ENCODE data around the gene PLEKHJ1. TPM values are rescaled to one million over a fixed set of nuclear protein-coding genes. Genes with fewer than 3 reads are reported as not detected.
"Not testable (repeated sequence)": the region's sequence is repeated elsewhere in the genome, so short reads cannot be mapped to it uniquely, and the experiment has no call there.

Gene PLEKHJ1
- 40.8 TPM for total RNA-seq

- DNase-seq (ENCODE audit: low spot score in 2 of 2) (peak; percentile 98 to 99), FAIRE-seq (no peak)
Measured at GRCh38 chr19:2236314-2237050, at the start of gene PLEKHJ1, which contains the start of gene SF3A2. PLEKHJ1 (minus strand) TSS chr19:2236329; CDS start chr19:2236248, 81 bp downstream. SF3A2 (plus strand) TSS chr19:2236824; CDS start chr19:2243419, 6,595 bp downstream.

- no peak for FAIRE-seq
- DNase-seq (ENCODE audit: low spot score in 2 of 2), result no peak
Measured at GRCh38 chr19:2283835-2284507, 47.8 kb upstream of the PLEKHJ1 start.

- DNase-seq (ENCODE audit: low spot score in 2 of 2) (no peak), FAIRE-seq (no peak)
Measured at GRCh38 chr19:2282862-2283237, 46.7 kb upstream of the PLEKHJ1 start.

GRCh38 chr19:2282062-2282861 lies 46.1 kb upstream of the PLEKHJ1 start, which contains the start of gene PEAK3:
PEAK3 (minus strand) TSS chr19:2282175; CDS start chr19:2280931, 1,244 bp downstream.
- DNase-seq (ENCODE audit: low spot score in 2 of 2), result peak; percentile 56 to 66
- no peak for FAIRE-seq

GRCh38 chr19:2281265-2282061 lies 45.3 kb upstream of the PLEKHJ1 start:
- not testable (repeated sequence) for DNase-seq (ENCODE audit: low spot score in 2 of 2); FAIRE-seq

GRCh38 chr19:2280633-2281264 lies 44.6 kb upstream of the PLEKHJ1 start:
- DNase-seq (ENCODE audit: low spot score in 2 of 2) (no peak), FAIRE-seq (no peak)

- FAIRE-seq, result no peak
Measured at GRCh38 chr19:2278459-2279158, 42.5 kb upstream of the PLEKHJ1 start.

GRCh38 chr19:2277138-2277537 lies 41.0 kb upstream of the PLEKHJ1 start:
- DNase-seq (ENCODE audit: low spot score in 2 of 2), result no peak
- no peak for FAIRE-seq

More at GRCh38 chr19:2278459-2279158, 42.5 kb upstream of the PLEKHJ1 start:
- DNase-seq (ENCODE audit: low spot score in 2 of 2), result no peak

GRCh38 chr19:2276429-2276986 lies 40.4 kb upstream of the PLEKHJ1 start:
- FAIRE-seq, result no peak
- DNase-seq (ENCODE audit: low spot score in 2 of 2), result no peak

- no peak for DNase-seq (ENCODE audit: low spot score in 2 of 2)
- no peak for FAIRE-seq
Measured at GRCh38 chr19:2275588-2276428, 39.7 kb upstream of the PLEKHJ1 start.

GRCh38 chr19:2274931-2275535 lies 38.9 kb upstream of the PLEKHJ1 start:
- DNase-seq (ENCODE audit: low spot score in 2 of 2) (peak; percentile 82 to 85), FAIRE-seq (no peak)

GRCh38 chr19:2274185-2274711 lies 38.1 kb upstream of the PLEKHJ1 start:
- no peak for DNase-seq (ENCODE audit: low spot score in 2 of 2)
- no peak for FAIRE-seq

GRCh38 chr19:2273356-2274184 lies 37.4 kb upstream of the PLEKHJ1 start:
- DNase-seq (ENCODE audit: low spot score in 2 of 2) (peak; percentile 83 to 85), FAIRE-seq (no peak)

GRCh38 chr19:2271234-2272103 lies 35.3 kb upstream of the PLEKHJ1 start:
- DNase-seq (ENCODE audit: low spot score in 2 of 2) (no peak), FAIRE-seq (no peak)

Data from frontal cortex (tissue), 4 donors.